ENCODE results near the gene DGCR2.

DNA sequence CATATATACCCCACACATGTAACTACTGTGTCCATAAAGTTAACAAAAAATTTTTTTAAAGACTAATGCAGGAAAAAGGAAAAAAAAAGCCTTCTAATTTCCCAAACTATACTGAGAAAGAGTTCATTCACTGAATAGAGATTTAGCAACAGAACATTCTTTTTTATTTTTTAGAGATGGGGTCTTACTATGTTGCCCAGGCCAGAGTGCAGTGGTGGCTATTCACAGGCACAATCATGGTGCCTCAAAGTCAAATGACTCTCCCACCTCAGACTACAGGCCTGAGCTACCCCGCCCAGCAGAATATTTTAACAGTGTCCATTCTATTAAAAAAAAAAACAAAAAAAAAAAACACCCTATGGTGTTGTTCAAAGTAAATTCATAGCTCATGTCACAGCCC is 25.7 kb downstream of the DGCR2 start:
- TF ChIP-seq POLR2AphosphoS5 (IDR thresholded peaks at IDR 0.05) (no peak), POLR2A (IDR thresholded peaks at IDR 0.05) (no peak)
- TF ChIP-seq, protein P1, sequence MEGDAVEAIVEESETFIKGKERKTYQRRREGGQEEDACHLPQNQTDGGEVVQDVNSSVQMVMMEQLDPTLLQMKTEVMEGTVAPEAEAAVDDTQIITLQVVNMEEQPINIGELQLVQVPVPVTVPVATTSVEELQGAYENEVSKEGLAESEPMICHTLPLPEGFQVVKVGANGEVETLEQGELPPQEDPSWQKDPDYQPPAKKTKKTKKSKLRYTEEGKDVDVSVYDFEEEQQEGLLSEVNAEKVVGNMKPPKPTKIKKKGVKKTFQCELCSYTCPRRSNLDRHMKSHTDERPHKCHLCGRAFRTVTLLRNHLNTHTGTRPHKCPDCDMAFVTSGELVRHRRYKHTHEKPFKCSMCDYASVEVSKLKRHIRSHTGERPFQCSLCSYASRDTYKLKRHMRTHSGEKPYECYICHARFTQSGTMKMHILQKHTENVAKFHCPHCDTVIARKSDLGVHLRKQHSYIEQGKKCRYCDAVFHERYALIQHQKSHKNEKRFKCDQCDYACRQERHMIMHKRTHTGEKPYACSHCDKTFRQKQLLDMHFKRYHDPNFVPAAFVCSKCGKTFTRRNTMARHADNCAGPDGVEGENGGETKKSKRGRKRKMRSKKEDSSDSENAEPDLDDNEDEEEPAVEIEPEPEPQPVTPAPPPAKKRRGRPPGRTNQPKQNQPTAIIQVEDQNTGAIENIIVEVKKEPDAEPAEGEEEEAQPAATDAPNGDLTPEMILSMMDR (IDR thresholded peaks at IDR 0.05) = no peak
